HG02798 (cell line): ENCODE data around the gene LIF.
"Not testable (repeated sequence)": the region's sequence is repeated elsewhere in the genome, so short reads cannot be mapped to it uniquely, and the experiment has no call there.

Experiments used
- ATAC-seq: cut with Tn5 transposase; IDR thresholded peaks from one replicate; pipeline ENCODE4 v1.9.1; 2021; ENCODE audit warnings: mild to moderate bottlenecking; ENCODE audit not compliant: unreplicated experiment, poor library complexity

Gene LIF

DNA sequence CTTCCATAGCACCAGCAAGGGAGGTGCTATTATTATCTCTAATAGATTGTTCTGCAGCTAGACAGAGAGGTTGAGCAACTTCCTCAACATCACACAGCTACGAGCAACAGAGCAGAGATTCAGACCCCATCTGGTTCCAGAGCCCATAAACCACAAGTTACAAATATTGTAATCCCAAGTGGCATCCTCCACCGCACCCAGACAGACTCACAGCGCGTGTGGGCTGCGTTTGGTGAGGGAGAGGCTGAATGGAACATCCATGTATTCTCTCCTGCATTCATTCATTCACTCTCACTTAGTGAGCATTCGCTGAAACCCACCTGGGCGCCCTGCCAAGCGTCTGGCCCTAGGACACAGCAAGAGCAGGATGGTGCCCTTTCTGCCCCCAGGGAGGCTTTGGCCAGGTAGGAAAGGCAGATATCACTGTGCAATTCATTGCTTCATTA, 33.5 kb downstream of the LIF start:
- no peak for ATAC-seq

DNA sequence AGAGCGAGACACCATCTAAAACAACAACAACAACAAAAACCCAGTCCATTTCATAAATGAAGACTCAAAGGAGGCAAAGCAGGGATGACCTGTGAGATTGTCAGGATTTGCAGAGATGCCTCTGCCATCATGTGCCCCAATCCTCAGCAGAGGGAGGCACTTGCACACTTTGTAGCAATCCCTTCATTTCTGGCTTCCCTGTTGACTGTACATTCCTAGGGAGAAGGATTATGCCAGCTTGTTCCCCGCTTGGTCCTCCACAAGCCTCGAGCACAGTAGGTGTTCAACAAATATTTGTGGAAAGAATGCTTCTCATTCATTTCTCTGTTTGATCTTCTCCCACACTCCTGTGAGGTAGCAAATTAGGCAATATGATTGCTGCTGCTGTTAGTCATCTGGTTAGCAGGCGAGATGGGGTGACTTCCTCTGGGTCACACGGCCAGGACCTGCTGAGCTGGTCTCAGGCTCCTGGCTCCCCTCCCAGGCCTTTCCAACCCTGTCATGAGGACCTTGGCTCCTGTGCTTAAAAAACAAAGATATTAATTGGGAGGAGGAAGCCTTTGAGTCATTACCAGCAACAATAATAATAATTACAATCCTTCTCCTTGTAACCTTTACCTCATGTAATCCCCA, 34.1 kb downstream of the LIF start:
- no peak for ATAC-seq

DNA sequence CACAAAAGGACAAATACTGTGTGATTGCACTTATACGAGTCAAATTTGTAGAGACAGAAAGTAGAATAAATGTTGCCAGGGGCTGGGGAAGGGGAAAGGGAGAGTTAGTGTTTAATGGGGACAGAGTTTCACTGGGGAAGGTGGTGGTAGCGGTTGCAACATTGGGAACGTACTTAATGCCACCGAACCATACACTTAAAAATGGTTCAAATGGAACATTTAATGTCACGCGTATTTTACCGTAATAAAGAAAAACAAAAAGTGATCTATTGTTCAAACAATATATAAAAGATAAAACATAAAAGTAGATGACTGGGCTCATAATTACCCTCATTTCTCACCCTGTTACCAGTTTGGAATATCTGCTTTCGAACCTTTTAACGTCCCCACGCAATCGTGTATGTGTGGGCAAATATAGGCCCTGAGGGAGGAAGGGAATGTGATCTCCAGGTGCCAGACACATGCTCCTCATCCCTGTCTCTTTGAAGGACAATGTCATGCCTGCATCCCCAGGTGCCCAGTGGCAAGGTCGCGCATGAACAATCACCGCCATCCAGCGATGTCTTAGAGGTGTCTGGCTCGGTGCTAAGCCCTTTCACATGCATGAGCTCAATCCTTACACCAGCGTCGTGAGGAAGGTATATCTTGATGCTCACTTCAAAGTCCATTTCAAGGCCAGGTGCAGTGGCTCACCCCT, 35.3 kb downstream of the LIF start:
- ATAC-seq = no peak

DNA sequence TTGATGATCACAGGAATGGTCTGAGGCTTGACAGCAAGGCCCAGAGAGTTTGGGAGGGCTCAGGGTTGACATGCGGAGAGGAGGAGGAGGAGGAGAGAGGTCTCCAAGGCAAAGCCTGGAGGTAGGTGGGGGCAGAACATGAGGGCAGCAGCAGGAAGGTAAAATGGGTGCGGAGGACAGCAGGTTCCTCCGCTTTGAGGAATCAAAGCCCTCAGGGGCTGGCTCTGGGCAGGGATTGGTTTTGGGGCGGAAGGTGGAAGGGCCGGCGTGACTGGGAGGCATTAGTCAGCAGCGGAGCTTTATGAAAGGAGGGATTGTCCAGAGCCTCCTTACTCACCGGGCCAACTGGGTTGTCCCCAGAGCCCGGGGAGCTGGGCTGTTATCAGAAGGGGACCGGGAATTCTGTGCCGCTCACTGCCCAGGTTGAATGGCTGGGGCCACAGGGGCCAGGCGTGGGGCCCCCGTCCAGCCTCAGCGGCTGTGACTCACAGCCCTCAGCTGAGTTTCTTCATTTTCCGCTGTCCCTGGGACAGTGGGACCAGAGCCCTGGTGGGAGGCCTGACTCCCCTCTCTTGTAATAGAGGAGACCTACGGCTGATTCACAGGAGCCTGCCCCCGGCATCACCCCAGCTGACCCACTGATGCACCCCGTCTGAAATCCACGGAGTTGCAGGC, 36.2 kb downstream of the LIF start:
- ATAC-seq = no peak

DNA sequence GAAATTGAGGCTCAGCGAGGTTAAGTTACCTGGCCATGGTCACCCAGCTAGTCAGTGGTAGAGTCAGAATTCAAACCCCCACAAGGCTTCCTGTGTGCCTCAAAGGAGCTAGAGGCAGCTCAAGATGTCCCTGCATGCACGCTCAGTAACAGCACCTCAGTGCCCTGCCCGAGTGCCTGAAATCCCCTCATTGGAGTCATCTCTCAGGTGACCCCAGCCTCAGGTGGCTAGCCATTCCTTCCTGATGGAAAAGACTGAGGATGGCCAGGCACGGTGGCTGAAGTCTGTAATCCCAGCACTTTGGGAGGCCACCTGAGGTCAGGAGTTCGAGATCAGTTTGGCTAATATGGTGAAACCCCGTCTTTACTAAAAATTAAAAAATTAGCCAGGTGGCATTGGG, 36.9 kb downstream of the LIF start:
- no peak for ATAC-seq

DNA sequence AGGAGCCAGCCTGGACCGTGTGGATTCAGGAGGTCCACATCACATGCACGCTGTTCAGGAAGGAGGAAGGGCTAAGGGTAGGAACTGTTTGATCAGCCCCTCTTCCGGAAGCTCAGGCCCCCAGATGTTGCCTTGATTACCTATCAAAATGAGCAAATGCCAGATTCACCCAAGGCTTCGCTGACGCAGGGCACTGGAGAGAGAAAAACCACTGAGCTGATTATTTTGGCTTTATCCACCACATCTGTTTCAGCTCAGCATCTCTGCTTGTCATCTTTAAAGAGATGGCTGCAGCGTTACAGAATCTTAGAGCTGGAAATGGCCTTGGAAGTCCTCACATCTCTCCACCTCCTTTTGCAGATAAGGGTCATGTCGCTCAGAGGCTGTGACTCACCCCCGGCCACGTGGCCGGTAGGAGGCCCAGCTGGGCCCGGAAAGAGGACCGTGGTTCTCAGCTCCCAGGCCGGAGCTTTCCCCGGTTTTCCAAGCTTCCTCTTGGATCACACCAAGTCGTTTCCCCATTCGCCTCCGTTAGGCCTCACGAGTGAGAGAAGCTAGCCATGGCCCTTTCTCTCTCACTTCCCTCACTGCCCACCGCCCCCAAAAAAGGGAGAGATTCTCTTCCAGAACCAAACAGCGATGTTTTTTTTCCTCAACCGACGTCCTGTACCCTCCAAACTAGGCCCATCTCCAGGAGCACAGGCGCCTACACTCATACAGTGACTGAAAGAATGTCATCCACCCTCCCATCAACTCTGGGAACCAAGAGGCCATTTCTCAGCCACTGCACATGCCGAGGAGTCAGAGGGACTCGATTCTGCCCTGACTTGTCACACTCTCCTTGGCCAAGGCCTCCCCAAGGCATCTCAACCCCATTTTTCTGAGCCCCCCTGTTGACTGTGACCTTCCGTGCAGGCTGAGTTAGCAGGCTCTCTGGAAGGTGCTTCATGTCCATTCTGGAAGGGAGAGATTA, 37.6 kb downstream of the LIF start:
- ATAC-seq = no peak

DNA sequence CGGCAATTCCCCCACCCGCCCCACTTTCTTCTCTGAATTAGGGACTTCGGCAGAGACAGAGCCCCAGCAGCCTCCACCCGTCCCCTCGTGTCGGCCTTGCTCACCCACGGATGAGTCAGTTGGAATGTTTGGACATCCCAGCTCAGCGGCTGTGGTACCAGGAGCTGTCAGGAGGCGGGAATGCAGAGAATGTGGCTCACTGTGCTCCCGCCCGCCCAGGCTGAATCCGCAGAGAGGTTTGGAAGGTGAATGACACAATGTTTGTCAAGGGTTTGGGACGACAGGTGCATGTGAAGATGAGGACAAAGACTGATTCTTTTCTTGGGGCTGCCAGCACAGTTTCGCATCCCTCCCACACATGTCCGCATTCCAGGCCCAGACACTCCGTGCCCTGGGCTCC, 39.6 kb downstream of the LIF start:
- ATAC-seq = no peak

DNA sequence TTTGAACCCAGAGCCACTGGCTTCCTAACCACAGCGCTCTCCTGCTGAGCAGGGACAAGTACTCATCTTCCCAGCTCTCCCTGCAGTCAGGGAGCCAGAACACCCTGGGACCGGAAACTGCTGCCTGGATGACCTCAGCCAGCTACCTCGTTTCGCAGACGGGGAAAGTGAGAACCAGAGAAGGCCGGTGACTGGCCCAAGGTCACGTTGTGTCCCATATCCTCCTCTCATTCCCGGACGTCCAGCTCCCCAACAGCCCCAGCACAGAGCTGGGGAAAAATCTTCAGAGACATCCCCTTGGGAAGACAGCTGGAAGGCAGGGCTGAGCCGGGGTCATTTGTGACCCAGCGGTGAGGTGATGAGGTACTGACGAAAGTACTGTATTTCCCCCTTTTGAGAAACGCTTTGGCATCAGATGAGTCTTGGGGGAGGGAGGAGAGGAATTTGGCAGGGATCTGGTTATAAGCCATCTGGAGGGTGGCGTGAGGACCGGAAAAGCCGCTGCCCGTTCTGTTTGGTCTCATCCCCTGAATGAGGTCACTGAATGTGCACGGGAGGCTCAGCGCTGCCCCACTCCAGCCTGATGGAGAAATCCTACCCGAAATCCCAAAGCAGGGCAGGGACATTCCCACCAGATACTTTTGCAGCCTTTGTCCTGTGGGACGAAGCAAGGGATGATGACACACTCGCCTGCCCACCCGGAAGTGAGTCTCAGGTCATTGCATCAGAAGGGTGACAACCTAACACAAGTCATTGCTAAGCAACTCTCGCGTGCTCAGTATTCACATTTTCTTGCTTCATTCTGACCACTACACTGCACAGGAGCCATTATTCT, 41.1 kb downstream of the LIF start:
- ATAC-seq = no peak

DNA sequence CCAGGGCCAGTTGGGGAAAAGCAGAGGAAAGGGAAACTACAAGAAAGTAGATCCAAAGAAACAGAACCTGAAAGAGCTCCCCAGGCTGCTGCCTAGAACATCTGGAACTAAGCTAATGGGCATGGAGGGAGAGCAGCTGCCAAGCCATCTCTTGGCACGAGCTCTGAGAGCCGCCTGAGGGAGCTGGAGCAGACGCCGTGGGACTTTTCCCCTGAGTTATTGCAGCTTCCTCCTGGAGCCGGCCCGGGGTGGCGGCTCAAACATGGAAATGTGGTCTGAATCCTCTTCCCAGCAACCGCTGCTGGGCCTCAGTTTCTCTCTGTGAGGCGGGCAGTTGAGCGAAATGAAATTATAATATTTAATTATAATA, 41.8 kb downstream of the LIF start:
- ATAC-seq = no peak

DNA sequence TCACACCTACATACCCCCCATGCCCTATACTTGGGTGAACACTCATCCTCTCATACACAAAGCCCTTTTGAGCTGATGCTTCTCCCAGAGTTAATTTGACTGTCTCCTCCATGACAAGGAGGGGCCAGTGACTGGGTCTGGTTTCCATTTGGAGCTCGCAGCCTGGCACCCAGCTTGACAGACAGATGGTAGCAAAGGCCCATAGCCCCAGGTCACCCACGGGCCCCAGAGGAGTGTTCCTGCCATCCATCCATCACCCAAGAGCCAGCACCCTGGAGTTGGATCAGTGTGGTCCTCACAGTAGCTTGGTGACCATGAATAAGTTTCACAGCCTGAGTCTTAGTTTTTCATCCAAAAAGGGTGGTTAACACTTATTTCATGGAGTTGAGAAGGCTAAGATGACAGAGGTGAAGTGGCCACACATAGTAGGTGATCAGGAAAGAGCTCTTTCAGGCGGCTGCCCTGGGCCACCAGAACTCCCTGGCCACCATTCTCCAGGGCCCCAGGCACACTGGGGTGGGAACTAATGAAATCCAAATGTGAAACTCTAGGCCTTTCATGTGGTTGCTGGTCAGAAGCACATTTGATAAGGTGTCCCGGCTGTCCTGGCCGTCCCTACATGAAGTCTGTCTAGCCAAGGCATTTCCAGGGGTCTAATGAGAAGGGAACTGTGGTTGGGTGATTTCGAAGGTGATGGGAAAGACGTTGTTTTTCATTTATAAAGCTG, 42.4 kb downstream of the LIF start:
- no peak for ATAC-seq

DNA sequence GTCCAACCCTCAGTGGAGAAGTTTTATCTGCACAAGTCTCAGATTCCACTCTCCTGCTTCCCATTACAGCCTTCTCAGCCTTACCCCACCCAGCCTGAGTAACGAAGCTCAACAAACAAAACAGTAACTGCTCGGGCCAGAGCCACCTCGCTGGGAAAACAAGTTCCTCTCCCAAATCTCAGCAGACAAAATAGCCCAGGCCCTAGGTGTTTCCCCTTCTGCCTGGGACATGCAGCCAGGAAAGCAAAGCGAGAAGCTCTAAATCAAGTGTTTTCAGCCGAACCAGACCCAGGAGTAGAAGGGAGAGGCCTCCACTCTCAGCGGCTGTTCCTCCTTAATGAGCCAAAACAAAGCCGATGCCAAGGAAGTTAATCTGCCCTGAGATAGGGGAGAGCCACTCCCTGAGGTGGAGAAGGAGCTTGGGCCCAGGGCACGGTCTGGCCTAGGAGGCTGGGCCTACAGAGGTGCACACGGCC, 44.0 kb downstream of the LIF start:
- no peak for ATAC-seq

DNA sequence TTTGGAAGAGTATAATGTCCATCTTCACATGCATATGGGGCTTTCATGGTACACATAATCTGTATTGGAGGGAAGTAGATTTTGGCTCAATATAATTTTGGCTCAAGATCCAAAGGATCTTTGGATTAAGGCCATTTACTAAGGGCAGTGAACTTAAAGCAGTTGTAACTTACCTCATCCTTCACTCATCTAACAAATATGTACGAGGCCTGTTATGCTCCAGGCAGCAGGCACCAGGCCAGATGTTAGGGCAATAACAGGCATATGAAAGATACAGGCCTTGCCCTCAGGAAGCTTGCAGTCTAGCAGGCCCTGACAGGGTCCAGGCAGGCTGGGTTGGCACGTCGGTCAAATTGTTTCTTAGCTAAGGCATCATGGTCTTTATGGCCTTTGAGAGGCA, 44.6 kb downstream of the LIF start:
- ATAC-seq = no peak

DNA sequence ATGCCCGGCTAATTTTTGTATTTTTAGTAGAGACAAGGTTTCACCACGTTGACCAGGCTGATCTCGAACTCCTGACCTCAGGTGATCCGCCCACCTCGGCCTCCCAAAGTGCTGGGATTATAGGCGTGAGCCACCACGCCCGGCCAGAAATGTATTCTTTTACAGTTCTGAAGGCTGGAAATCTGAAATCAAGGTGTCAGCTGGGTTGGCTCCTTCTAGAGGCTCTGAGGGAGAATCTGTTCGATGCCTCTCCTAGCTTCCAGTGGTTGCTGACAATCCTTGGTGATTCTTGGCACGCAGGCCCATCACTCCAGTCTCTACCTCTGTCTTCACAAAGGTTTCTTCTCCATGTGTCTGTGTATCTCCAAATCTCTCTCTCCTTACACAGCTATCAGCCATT, 45.7 kb downstream of the LIF start:
- not testable (repeated sequence) for ATAC-seq

DNA sequence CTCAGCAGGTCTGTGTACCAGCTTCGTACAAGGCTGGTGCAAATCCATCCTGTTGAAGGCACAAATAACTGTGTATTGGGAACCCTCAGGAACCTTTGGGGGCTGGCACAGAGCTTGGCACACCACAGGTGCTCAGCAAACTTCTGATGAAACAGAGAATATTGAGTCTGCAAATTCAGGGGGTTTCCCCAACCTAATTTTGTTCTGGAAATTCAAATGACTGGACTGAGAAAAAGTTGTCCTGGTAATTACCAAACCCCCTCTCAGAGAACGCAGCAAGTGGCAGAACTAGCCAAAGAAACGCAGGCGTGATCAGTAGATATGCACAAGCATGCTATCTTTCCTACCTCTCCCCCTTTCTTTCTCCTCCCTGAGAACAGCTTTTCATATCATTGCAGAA, 47.6 kb downstream of the LIF start:
- no peak for ATAC-seq

DNA sequence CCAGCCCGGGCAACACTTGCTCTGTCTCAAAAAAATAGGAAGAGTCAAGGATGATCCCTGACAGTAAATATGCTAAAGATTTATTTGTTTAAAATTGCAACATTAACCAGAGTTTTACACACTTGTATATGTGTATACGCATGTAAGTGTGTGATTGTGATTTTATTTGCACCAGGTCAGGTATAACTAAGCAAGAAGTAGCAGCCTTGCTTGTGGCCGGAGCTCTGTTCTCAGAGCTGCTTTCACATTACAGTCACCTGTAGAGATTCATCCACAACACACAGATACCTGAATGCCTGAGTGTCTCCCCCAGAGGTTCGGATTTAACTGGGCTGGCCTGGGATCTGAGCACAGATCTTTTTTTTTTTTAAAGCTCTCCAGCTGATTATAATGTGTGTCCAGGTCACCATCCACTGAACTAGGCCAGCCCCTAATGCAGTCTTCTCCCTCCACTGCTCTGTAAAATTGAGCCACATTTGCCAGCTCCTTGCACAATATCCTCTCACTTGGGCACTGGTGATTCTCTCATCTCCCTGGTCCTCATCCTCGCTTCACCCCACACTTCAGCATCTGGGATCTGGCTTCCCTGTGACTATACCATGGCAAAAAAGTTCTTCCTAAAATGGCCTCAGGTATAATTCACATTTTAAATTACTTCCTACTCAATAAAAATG, 48.3 kb downstream of the LIF start:
- ATAC-seq = no peak

DNA sequence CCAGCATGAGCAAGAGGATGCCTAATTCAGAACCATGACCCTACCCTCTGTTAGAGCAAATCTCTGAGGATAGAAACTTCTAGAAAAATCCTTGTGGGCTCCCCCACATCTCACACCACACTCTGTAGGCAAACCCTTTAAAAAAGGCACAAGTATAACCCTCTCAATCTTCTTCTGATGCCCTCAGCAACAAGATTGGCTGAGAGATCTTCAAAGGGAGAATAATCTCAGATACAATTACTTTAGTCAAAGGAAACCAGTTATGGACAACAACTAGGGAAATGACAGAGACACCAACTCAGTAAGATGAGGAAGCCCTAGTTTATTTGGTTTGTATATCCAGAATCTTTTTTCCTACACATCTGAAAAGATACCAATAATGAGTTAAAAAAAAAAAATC, 49.2 kb downstream of the LIF start:
- ATAC-seq = no peak

DNA sequence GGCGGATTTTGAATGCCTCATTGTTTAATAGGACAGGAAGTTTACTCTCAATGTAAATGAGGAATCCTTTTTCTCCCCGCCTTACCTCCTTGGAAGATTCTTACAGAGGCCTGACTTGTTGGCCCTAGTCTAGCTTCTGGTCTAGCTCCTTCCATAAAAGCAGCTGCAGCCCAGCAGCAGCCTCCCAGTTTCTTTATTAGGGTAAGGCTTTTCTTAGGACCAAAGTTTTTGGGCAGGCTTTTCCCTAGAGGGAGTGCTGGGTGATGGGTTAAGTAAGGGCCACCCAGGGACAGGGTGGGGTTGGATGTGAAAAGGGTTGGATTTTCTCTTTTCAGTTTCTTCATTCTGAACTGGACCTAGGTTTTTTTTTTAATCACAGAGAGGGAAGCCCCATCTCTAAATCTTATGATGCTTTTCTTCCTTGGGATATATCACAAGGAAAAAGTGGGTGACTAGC, 49.7 kb downstream of the LIF start:
- no peak for ATAC-seq

DNA sequence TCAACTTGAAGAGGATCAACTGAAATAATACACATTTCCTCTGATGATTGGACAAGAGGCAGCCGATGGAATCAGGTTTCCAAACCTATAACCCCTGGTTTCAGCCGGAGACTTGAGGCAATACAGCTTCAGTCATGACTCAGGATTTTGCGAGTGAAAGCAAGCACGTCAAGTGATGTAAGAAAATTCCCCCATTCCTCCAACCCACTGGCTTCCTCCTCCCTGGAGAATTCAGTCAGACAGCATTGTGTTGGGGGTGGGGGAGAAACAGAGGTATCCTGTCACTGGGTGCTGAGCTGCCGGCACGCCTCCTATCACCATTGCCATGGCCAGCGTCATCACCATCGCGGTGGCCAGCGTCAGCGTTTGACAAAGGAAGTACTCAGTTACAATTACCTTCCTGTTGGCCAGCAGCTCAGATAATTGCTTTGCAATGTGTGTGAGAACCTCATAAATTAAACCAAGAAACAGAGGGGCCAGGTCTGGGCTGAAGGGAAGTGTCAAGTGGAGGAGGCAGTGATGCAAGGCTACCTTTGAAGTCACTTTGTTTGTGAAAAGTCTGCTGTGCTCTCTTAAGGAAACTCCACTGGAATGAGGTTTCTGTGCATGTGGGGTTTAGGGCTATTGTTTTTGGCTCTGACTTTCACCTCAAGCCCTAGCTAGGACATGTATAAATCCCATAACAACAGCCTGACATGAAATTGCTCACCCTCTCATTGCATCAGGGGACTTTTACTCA, 50.2 kb downstream of the LIF start:
- ATAC-seq = peak; percentile 51
